HEK293 (cell line): ENCODE data around the gene LCN12.
A peak's percentile ranks its signal among the peaks of the same experiment; 100 is the strongest.

Experiments used
- CTCF ChIA-PET: fragments of 350-600 bp; formaldehyde crosslinking; extraction: SDS; loops from one replicate; lab custom pipeline; 2021; ENCODE audit warnings: antibody characterized with exemption; lab: Yijun Ruan, JAX
- POLR2A ChIA-PET: fragments of 300-600 bp; formaldehyde crosslinking; extraction: SDS; loops from one replicate; lab custom pipeline; 2020; ENCODE audit warnings: antibody characterized with exemption, inconsistent platforms; lab: Yijun Ruan, JAX
- H3K27ac ChIP-seq: fragments of 200-500 bp; sonication (Bioruptor generic); 2 replicates; pipeline ENCODE4 v1.5.1; 2014; ENCODE audit warnings: low read depth, low read length, control low read depth, inconsistent platforms; ENCODE audit errors: extremely low read depth
- H3K36me3 ChIP-seq, 2 experiments: fragments of 200-500 bp in 1 of 2; sonication (Bioruptor generic) in 1 of 2; 1 replicate in 1 of 2; 2 replicates in 1 of 2; pipeline ENCODE4 v1.5.1; 2014 to 2017; ENCODE audit warnings: inconsistent platforms in 2 of 2, low read length in 2 of 2; ENCODE audit not compliant: control insufficient read depth in 2 of 2, insufficient read depth in 1 of 2
- H3K4me1 ChIP-seq: fragments of 200-500 bp; sonication (Bioruptor generic); 2 replicates; pipeline ENCODE4 v1.5.1; 2014; ENCODE audit warnings: mild to moderate bottlenecking, low read length, inconsistent platforms; ENCODE audit not compliant: control insufficient read depth, insufficient read depth
- H3K4me3 ChIP-seq: 2 replicates; pipeline ENCODE4 v1.5.1; 2011; ENCODE audit warnings: low read depth, mild to moderate bottlenecking, control low read depth, low read length, moderate library complexity
- H3K9me3 ChIP-seq: fragments of 200-500 bp; sonication (Bioruptor generic); 2 replicates; pipeline ENCODE4 v1.5.1; 2014; ENCODE audit warnings: low read depth, low read length, inconsistent platforms; ENCODE audit not compliant: control insufficient read depth, insufficient read depth
- KLF9 ChIP-seq: fragments of 450-650 bp; formaldehyde crosslinking; IDR thresholded peaks from 2 replicates; pipeline ENCODE4 v1.5.1; 2016; ENCODE audit warnings: missing biosample characterization, missing genetic modification characterization, low read depth
- OSR2 ChIP-seq: fragments of 450-650 bp; formaldehyde crosslinking; IDR thresholded peaks from 2 replicates; pipeline ENCODE4 v1.5.1; 2016; ENCODE audit warnings: missing biosample characterization, missing genetic modification characterization
- PRDM1 ChIP-seq: fragments of 450-650 bp; formaldehyde crosslinking; IDR thresholded peaks from 2 replicates; pipeline ENCODE4; 2016; ENCODE audit warnings: missing biosample characterization, missing genetic modification characterization
- TSHZ1 ChIP-seq: fragments of 450-650 bp; formaldehyde crosslinking; IDR thresholded peaks from 2 replicates; pipeline ENCODE4 v1.5.1; 2016; ENCODE audit warnings: missing biosample characterization, missing genetic modification characterization, borderline replicate concordance
- ZFHX2 ChIP-seq: fragments of 450-650 bp; formaldehyde crosslinking; conservative IDR thresholded peaks from 2 replicates; pipeline ENCODE4 v1.5.1; 2016; ENCODE audit warnings: missing biosample characterization, missing genetic modification characterization
- ZFP69B ChIP-seq: fragments of 450-650 bp; formaldehyde crosslinking; IDR thresholded peaks from 2 replicates; pipeline ENCODE4 v1.5.1; 2016; ENCODE audit warnings: missing biosample characterization, missing genetic modification characterization
- ZIC2 ChIP-seq: fragments of 450-650 bp; formaldehyde crosslinking; IDR thresholded peaks from 2 replicates; pipeline ENCODE4 v1.5.1; 2016; ENCODE audit warnings: missing biosample characterization, missing genetic modification characterization
- ZNF155 ChIP-seq: fragments of 450-650 bp; formaldehyde crosslinking; IDR thresholded peaks from 2 replicates; pipeline ENCODE4 v1.5.1; 2016; ENCODE audit warnings: missing biosample characterization, missing genetic modification characterization
- ZNF214 ChIP-seq: fragments of 450-650 bp; formaldehyde crosslinking; IDR thresholded peaks from 2 replicates; pipeline ENCODE4 v1.5.1; 2017; ENCODE audit warnings: missing biosample characterization, mild to moderate bottlenecking, missing genetic modification characterization, borderline replicate concordance
- ZNF266 ChIP-seq: fragments of 450-650 bp; formaldehyde crosslinking; IDR thresholded peaks from 2 replicates; pipeline ENCODE4 v1.5.1; 2016; ENCODE audit warnings: missing biosample characterization, missing genetic modification characterization, low read depth
- ZNF354C ChIP-seq: fragments of 450-650 bp; formaldehyde crosslinking; IDR thresholded peaks from 2 replicates; pipeline ENCODE4 v1.5.1; 2016; ENCODE audit warnings: missing biosample characterization, missing genetic modification characterization, low read depth, borderline replicate concordance
- ZNF514 ChIP-seq: fragments of 450-650 bp; formaldehyde crosslinking; IDR thresholded peaks from 2 replicates; pipeline ENCODE4 v1.5.1; 2016; ENCODE audit warnings: missing biosample characterization, missing genetic modification characterization
- ZNF596 ChIP-seq: fragments of 450-650 bp; IDR thresholded peaks from 2 replicates; pipeline ENCODE4 v1.5.0; 2018; ENCODE audit warnings: missing biosample characterization, mild to moderate bottlenecking, missing genetic modification characterization, moderate library complexity
- ZNF621 ChIP-seq: fragments of 450-650 bp; formaldehyde crosslinking; IDR thresholded peaks from 2 replicates; pipeline ENCODE4 v1.5.1; 2017; ENCODE audit warnings: missing biosample characterization, missing genetic modification characterization
- ZNF639 ChIP-seq: fragments of 450-650 bp; formaldehyde crosslinking; IDR thresholded peaks from 2 replicates; pipeline ENCODE4 v1.5.1; 2016; ENCODE audit warnings: missing biosample characterization, missing genetic modification characterization
- ZNF768 ChIP-seq: fragments of 450-650 bp; formaldehyde crosslinking; IDR thresholded peaks from 2 replicates; pipeline ENCODE4 v1.5.1; 2018; ENCODE audit warnings: missing biosample characterization, mild to moderate bottlenecking, missing genetic modification characterization
- ZNF776 ChIP-seq: fragments of 450-650 bp; formaldehyde crosslinking; IDR thresholded peaks from 2 replicates; pipeline ENCODE4 v1.5.0; 2017; ENCODE audit warnings: missing biosample characterization, missing genetic modification characterization, borderline replicate concordance
- ZNF843 ChIP-seq: fragments of 450-650 bp; formaldehyde crosslinking; IDR thresholded peaks from 2 replicates; pipeline ENCODE4 v1.5.1; 2016; ENCODE audit warnings: missing biosample characterization, missing genetic modification characterization
- TF ChIP-seq, protein P1 (sequence below): fragments of 450-650 bp; formaldehyde crosslinking; conservative IDR thresholded peaks from 2 replicates; pipeline ENCODE4 v1.5.1; 2016; ENCODE audit warnings: low read depth, missing biosample characterization, missing genetic modification characterization
- TF ChIP-seq, protein P2 (sequence below): fragments of 450-650 bp; formaldehyde crosslinking; IDR thresholded peaks from 2 replicates; pipeline ENCODE4 v1.5.1; 2016; ENCODE audit warnings: missing biosample characterization, missing genetic modification characterization
- TF ChIP-seq, protein P3 (sequence below): fragments of 450-650 bp; formaldehyde crosslinking; IDR thresholded peaks from 2 replicates; pipeline ENCODE4 v1.5.1; 2016; ENCODE audit warnings: missing biosample characterization, missing genetic modification characterization

The LCN12 gene

GRCh38 chr9:136944519-136945332 is 7.3 kb upstream of the LCN12 start, which contains the start of the genes C8G and FBXW5:
Gene C8G (plus strand): TSS chr9:136945243. CDS start chr9:136945321, 78 bp downstream.
Gene FBXW5 (minus strand): TSS chr9:136944738. CDS start chr9:136944083, 655 bp downstream.
- Histone ChIP-seq H3K4me3 (peak within 1 kb of the TSS; percentile 51), H3K36me3 (peaks cover 0 to 37% of the 10 kb centered on the region in 2 experiments; a peak in 1 of 3 replicates), H3K4me1 (no peaks in the 10 kb centered on the region), H3K9me3 (no peaks in the 10 kb centered on the region), H3K27ac (peak within 1 kb of the TSS; percentile 90)
- POLR2A ChIA-PET = interaction anchor here (0.6 to 0.9 kb wide), 3 partner anchors 47 to 1164 kb away, joined by 3 to 4 read pairs (median 3); partner anchors contain the start of genes PAXX and TMEM141
- CTCF ChIA-PET = interaction anchor here (0.6 to 5.7 kb wide), 20 partner anchors 8 to 282 kb away, joined by 3 to 119 read pairs (median 4); partner anchors contain the start of genes RNF224 and TRAF2
- TF ChIP-seq ZIC2 (tag by site-specific recombination) (no peak), ZNF155 (tag by site-specific recombination) (no peak), ZNF639 (tag by site-specific recombination) (peak; percentile 76; the same call in 1 of the 2 replicates), ZNF768 (tag by site-specific recombination) (no peak), ZNF354C (tag by site-specific recombination) (no peak), ZNF514 (no peak), TSHZ1 (tag by site-specific recombination) (no peak), PRDM1 (no peak), ZNF621 (no peak), ZNF266 (no peak), ZNF776 (tag by site-specific recombination) (no peak), ZNF596 (tag by site-specific recombination) (no peak), ZFP69B (tag by site-specific recombination) (0 out of 2 replicates have a peak, but pooled peaks have one; percentile 17), KLF9 (tag by site-specific recombination) (peak; percentile 93), OSR2 (tag by site-specific recombination) (no peak), ZFHX2 (tag by site-specific recombination) (peak; percentile 91), ZNF214 (no peak), ZNF843 (tag by site-specific recombination) (peak; percentile 46)
- TF ChIP-seq, protein P1, sequence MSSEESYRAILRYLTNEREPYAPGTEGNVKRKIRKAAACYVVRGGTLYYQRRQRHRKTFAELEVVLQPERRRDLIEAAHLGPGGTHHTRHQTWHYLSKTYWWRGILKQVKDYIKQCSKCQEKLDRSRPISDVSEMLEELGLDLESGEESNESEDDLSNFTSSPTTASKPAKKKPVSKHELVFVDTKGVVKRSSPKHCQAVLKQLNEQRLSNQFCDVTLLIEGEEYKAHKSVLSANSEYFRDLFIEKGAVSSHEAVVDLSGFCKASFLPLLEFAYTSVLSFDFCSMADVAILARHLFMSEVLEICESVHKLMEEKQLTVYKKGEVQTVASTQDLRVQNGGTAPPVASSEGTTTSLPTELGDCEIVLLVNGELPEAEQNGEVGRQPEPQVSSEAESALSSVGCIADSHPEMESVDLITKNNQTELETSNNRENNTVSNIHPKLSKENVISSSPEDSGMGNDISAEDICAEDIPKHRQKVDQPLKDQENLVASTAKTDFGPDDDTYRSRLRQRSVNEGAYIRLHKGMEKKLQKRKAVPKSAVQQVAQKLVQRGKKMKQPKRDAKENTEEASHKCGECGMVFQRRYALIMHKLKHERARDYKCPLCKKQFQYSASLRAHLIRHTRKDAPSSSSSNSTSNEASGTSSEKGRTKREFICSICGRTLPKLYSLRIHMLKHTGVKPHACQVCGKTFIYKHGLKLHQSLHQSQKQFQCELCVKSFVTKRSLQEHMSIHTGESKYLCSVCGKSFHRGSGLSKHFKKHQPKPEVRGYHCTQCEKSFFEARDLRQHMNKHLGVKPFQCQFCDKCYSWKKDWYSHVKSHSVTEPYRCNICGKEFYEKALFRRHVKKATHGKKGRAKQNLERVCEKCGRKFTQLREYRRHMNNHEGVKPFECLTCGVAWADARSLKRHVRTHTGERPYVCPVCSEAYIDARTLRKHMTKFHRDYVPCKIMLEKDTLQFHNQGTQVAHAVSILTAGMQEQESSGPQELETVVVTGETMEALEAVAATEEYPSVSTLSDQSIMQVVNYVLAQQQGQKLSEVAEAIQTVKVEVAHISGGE (tag by site-specific recombination) = no peak
- TF ChIP-seq, protein P2, sequence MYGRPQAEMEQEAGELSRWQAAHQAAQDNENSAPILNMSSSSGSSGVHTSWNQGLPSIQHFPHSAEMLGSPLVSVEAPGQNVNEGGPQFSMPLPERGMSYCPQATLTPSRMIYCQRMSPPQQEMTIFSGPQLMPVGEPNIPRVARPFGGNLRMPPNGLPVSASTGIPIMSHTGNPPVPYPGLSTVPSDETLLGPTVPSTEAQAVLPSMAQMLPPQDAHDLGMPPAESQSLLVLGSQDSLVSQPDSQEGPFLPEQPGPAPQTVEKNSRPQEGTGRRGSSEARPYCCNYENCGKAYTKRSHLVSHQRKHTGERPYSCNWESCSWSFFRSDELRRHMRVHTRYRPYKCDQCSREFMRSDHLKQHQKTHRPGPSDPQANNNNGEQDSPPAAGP (tag by site-specific recombination) = no peak
- TF ChIP-seq, protein P3, sequence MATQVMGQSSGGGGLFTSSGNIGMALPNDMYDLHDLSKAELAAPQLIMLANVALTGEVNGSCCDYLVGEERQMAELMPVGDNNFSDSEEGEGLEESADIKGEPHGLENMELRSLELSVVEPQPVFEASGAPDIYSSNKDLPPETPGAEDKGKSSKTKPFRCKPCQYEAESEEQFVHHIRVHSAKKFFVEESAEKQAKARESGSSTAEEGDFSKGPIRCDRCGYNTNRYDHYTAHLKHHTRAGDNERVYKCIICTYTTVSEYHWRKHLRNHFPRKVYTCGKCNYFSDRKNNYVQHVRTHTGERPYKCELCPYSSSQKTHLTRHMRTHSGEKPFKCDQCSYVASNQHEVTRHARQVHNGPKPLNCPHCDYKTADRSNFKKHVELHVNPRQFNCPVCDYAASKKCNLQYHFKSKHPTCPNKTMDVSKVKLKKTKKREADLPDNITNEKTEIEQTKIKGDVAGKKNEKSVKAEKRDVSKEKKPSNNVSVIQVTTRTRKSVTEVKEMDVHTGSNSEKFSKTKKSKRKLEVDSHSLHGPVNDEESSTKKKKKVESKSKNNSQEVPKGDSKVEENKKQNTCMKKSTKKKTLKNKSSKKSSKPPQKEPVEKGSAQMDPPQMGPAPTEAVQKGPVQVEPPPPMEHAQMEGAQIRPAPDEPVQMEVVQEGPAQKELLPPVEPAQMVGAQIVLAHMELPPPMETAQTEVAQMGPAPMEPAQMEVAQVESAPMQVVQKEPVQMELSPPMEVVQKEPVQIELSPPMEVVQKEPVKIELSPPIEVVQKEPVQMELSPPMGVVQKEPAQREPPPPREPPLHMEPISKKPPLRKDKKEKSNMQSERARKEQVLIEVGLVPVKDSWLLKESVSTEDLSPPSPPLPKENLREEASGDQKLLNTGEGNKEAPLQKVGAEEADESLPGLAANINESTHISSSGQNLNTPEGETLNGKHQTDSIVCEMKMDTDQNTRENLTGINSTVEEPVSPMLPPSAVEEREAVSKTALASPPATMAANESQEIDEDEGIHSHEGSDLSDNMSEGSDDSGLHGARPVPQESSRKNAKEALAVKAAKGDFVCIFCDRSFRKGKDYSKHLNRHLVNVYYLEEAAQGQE = no peak
